ENCODE results near the gene PTPRG. TPM values are rescaled to one million over a fixed set of nuclear protein-coding genes. Genes with fewer than 3 reads are reported as not detected.

PTPRG gene
- total RNA-seq, 6 experiments from 2014 or later: 29.4 to 34.7 (median 32.7) TPM

DNA sequence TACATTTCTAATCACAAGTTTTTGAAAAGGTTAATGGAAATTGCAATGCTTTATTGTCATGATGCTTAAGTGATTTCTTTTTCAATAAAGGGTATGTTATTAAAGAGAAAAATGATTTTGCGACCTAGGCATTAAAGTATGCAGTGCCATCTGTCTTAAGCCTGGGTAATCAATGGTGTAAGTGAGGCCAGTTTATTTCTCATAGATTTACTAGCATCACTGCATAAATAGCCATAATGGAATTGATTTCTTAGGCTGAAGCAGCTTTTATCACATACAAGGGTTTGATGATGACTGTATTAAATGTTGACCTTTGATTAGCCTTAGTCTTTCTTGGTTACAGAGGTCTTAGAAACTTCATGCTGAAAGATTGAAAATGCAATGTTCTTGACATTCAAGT is 464.5 kb downstream of the PTPRG start:
- no peak for DNase-seq
- Mint-ChIP-seq H3K36me3 (ENCODE audit: low read depth) (no peaks in the 10 kb centered on the region), H3K9me3 (no peaks in the 10 kb centered on the region), H3K4me3 (no peak overlapping the region), H3K27ac (no peak overlapping the region), H3K4me1 (ENCODE audit: low read depth) (peaks cover 11% of the 10 kb centered on the region), H3K27me3 (ENCODE audit: insufficient read depth) (no peaks in the 10 kb centered on the region)
- TF ChIP-seq, protein P1, sequence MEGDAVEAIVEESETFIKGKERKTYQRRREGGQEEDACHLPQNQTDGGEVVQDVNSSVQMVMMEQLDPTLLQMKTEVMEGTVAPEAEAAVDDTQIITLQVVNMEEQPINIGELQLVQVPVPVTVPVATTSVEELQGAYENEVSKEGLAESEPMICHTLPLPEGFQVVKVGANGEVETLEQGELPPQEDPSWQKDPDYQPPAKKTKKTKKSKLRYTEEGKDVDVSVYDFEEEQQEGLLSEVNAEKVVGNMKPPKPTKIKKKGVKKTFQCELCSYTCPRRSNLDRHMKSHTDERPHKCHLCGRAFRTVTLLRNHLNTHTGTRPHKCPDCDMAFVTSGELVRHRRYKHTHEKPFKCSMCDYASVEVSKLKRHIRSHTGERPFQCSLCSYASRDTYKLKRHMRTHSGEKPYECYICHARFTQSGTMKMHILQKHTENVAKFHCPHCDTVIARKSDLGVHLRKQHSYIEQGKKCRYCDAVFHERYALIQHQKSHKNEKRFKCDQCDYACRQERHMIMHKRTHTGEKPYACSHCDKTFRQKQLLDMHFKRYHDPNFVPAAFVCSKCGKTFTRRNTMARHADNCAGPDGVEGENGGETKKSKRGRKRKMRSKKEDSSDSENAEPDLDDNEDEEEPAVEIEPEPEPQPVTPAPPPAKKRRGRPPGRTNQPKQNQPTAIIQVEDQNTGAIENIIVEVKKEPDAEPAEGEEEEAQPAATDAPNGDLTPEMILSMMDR (IDR thresholded peaks at IDR 0.05): no peak

DNA sequence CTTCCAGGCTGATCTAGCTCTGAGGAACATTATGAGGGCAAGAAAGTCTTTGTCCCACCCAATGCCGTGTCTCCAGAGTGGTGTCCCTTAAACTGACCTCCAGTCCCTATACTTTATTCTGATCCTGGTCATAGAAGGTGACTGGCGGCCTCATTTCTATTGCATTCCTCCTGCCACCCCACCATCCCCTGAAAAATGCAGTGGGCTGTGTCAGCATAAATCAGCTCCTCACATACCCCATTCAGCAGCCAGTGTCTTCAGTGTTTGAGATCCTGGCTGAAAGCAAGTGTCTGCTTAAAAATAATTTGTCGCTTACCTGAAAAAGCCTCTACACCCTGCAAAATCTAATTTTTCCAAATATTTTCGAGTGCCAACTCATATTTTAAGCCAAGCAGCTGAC is 465.9 kb downstream of the PTPRG start:
- DNase-seq: no peak
- H3K27me3 Mint-ChIP-seq (ENCODE audit: insufficient read depth): no peaks in the 10 kb centered on the region; the same call in 1 of the 2 replicates
- H3K36me3 Mint-ChIP-seq (ENCODE audit: low read depth): no peaks in the 10 kb centered on the region
- TF ChIP-seq, protein P1 (IDR thresholded peaks at IDR 0.05): no peak
- peaks cover 11% of the 10 kb centered on the region for H3K4me1 Mint-ChIP-seq (ENCODE audit: low read depth)
- no peaks in the 10 kb centered on the region for H3K9me3 Mint-ChIP-seq
- H3K27ac Mint-ChIP-seq: no peak overlapping the region
- no peak overlapping the region for H3K4me3 Mint-ChIP-seq

DNA sequence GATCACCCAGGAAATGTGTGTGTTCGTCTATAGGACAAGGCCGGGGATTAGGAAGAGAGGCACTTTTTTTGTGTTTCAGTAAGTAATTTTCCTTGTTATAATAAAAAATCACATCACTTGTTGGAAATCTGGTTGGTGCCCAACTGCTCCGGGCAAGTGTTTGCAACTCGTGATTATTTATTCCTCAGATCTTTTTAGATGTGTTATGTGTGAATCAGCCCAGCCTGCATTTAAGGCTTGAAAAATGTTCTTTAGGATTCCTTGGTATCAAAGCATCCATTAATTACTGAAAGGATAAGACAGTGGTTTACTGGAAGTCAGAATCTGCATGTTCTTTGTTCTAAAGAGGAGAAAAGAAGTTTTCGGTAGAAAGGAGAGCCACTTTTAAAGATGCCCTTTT is 466.4 kb downstream of the PTPRG start:
- no peak overlapping the region for H3K4me3 Mint-ChIP-seq
- H3K9me3 Mint-ChIP-seq: no peaks in the 10 kb centered on the region
- no peak for DNase-seq
- H3K36me3 Mint-ChIP-seq (ENCODE audit: low read depth): no peaks in the 10 kb centered on the region
- no peaks in the 10 kb centered on the region; the same call in 1 of the 2 replicates for H3K27me3 Mint-ChIP-seq (ENCODE audit: insufficient read depth)
- peaks cover 11% of the 10 kb centered on the region for H3K4me1 Mint-ChIP-seq (ENCODE audit: low read depth)
- no peak overlapping the region for H3K27ac Mint-ChIP-seq
- TF ChIP-seq, protein P1 (IDR thresholded peaks at IDR 0.05): no peak

DNA sequence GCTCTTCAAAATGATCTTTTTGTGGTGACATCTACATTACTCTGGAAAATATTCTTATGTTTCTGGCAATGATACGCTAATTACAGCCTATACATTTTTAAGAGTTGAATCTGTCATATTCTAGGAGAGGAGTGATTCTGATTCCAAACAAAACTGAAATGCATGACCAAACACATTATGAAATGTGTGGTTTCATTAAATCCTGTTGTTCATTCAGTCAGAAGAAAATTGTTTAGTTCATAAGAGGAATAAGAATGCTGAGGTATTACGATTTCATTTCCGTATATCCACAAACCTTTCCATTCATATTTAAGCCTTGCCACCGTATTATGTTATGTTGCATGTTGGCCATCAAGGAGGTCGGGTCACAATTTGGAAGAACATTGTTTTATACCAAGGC is 466.9 kb downstream of the PTPRG start:
- DNase-seq: no peak
- H3K27ac Mint-ChIP-seq: no peak overlapping the region
- H3K27me3 Mint-ChIP-seq (ENCODE audit: insufficient read depth): no peaks in the 10 kb centered on the region; the same call in 1 of the 2 replicates
- no peak overlapping the region for H3K4me3 Mint-ChIP-seq
- H3K36me3 Mint-ChIP-seq (ENCODE audit: low read depth): no peaks in the 10 kb centered on the region
- H3K4me1 Mint-ChIP-seq (ENCODE audit: low read depth): peaks cover 11% of the 10 kb centered on the region
- TF ChIP-seq, protein P1 (IDR thresholded peaks at IDR 0.05): no peak
- no peaks in the 10 kb centered on the region for H3K9me3 Mint-ChIP-seq

DNA sequence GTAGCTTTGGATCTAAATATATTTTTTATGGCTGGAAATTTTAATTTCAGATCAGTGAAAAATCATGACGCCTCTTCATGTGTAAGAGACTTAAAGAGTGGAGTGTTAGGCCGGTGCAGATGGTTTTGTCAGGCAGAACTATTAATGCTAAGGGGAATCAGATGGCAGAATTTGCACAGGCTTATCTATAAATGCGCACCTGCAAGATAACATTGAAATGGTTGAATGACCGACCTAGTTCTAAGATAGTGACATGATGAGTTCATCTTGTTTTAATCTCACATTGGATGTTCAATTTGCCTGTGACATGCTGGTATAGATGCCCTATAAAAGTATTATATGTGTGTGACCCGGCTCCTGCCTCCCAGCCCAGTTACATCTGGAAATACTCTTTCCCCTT is 471.4 kb downstream of the PTPRG start:
- no peaks in the 10 kb centered on the region for H3K9me3 Mint-ChIP-seq
- peaks cover 3% of the 10 kb centered on the region for H3K27me3 Mint-ChIP-seq (ENCODE audit: insufficient read depth)
- H3K4me3 Mint-ChIP-seq: no peak overlapping the region
- TF ChIP-seq, protein P1 (IDR thresholded peaks at IDR 0.05): no peak
- no peak overlapping the region for H3K27ac Mint-ChIP-seq
- H3K4me1 Mint-ChIP-seq (ENCODE audit: low read depth): peaks cover 27% of the 10 kb centered on the region
- DNase-seq: no peak
- no peaks in the 10 kb centered on the region for H3K36me3 Mint-ChIP-seq (ENCODE audit: low read depth)
